Inflammatory macrophage treated with lipopolysaccharide for 4 hours (primary cell): Measurements from ENCODE around the gene TRMT5.
A peak's percentile ranks its signal among the peaks of the same experiment; 100 is the strongest.

Source experiments
- DNase-seq: peaks from one replicate; pipeline ENCODE4 v3.0.0-alpha.2; 2020

TRMT5 gene

GRCh38 chr14:60964904-60965303 is 16.0 kb downstream of the TRMT5 start:
- DNase-seq: no peak

- DNase-seq: no peak
Measured at GRCh38 chr14:60963761-60964160, 17.1 kb downstream of the TRMT5 start.

GRCh38 chr14:60958146-60958545 is 22.7 kb downstream of the TRMT5 start:
- DNase-seq: no peak

GRCh38 chr14:60956632-60957031 is 24.2 kb downstream of the TRMT5 start:
- DNase-seq: no peak

GRCh38 chr14:60956202-60956601 is 24.7 kb downstream of the TRMT5 start:
- no peak for DNase-seq

GRCh38 chr14:60951776-60952435 is 29.0 kb downstream of the TRMT5 start:
- DNase-seq: no peak

GRCh38 chr14:60946773-60947172 is 34.1 kb downstream of the TRMT5 start:
- no peak for DNase-seq

GRCh38 chr14:60945984-60946383 is 34.9 kb downstream of the TRMT5 start:
- peak; percentile 15 for DNase-seq

GRCh38 chr14:60944204-60944603 is 36.7 kb downstream of the TRMT5 start:
- no peak for DNase-seq

GRCh38 chr14:60943637-60944032 is 37.2 kb downstream of the TRMT5 start:
- no peak for DNase-seq

GRCh38 chr14:60935319-60935718 is 45.6 kb downstream of the TRMT5 start:
- no peak for DNase-seq

- DNase-seq: no peak
Measured at GRCh38 chr14:60933920-60934655, 46.8 kb downstream of the TRMT5 start.

GRCh38 chr14:60931218-60931617 is 49.7 kb downstream of the TRMT5 start:
- no peak for DNase-seq

GRCh38 chr14:60926002-60926401 is 54.9 kb downstream of the TRMT5 start:
- no peak for DNase-seq

- DNase-seq: no peak
Measured at GRCh38 chr14:60925286-60925685, 55.6 kb downstream of the TRMT5 start.

- DNase-seq: peak; percentile 0
Measured at GRCh38 chr14:60922050-60922449, 58.8 kb downstream of the TRMT5 start.
